Nephron progenitor cell (in vitro differentiated cells): ENCODE measurements around the gene ABTB2.

Source experiments
- DNase-seq: peaks from one replicate; pipeline ENCODE4 v3.0.0; 2021
- H3K27ac Mint-ChIP-seq: 2 replicates; pipeline ENCODE4 v1.8.0; 2021; ENCODE audit warnings: mild to moderate bottlenecking, moderate library complexity, mixed read lengths
- H3K27me3 Mint-ChIP-seq: 2 replicates; pipeline ENCODE4 v1.8.0; 2021; ENCODE audit warnings: mild to moderate bottlenecking, low read depth, mixed read lengths; ENCODE audit not compliant: poor library complexity
- H3K36me3 Mint-ChIP-seq: 2 replicates; pipeline ENCODE4 v1.8.0; 2021; ENCODE audit warnings: low read depth, mixed read lengths
- H3K4me1 Mint-ChIP-seq: 2 replicates; pipeline ENCODE4 v1.8.0; 2021; ENCODE audit warnings: mixed read lengths
- H3K4me3 Mint-ChIP-seq: 2 replicates; pipeline ENCODE4 v1.8.0; 2021; ENCODE audit warnings: mild to moderate bottlenecking, moderate library complexity, mixed read lengths
- H3K9me3 Mint-ChIP-seq: 2 replicates; pipeline ENCODE4 v1.8.0; 2021; ENCODE audit warnings: mild to moderate bottlenecking, moderate library complexity, mixed read lengths
- CTCF ChIP-seq: fragments of 200-600 bp; sonication (generic); IDR thresholded peaks from 2 replicates; pipeline ENCODE4 v1.5.0; 2021; ENCODE audit warnings: antibody characterized with exemption

The ABTB2 gene

GRCh38 chr11:34261095-34261494 is 96.7 kb downstream of the ABTB2 start:
- no peak for DNase-seq
- peaks cover 23% of the 10 kb centered on the region for H3K27me3 Mint-ChIP-seq
- H3K4me3 Mint-ChIP-seq: no peak overlapping the region
- peaks cover 70% of the 10 kb centered on the region for H3K4me1 Mint-ChIP-seq
- H3K36me3 Mint-ChIP-seq: no peaks in the 10 kb centered on the region
- no peaks in the 10 kb centered on the region for H3K9me3 Mint-ChIP-seq
- H3K27ac Mint-ChIP-seq: no peak overlapping the region
- no peak for TF ChIP-seq CTCF

- Mint-ChIP-seq H3K27me3 (peaks cover 27% of the 10 kb centered on the region), H3K36me3 (no peaks in the 10 kb centered on the region), H3K4me1 (peaks cover 76% of the 10 kb centered on the region), H3K27ac (no peak overlapping the region), H3K9me3 (no peaks in the 10 kb centered on the region), H3K4me3 (no peak overlapping the region)
- DNase-seq: no peak
- TF ChIP-seq CTCF: no peak
Measured at GRCh38 chr11:34260072-34260575, 97.7 kb downstream of the ABTB2 start.

- no peak for TF ChIP-seq CTCF
- Mint-ChIP-seq H3K4me3 (no peak overlapping the region), H3K27me3 (peaks cover 27% of the 10 kb centered on the region), H3K9me3 (no peaks in the 10 kb centered on the region), H3K4me1 (peaks cover 69% of the 10 kb centered on the region), H3K36me3 (no peaks in the 10 kb centered on the region), H3K27ac (no peak overlapping the region)
- DNase-seq: no peak
Measured at GRCh38 chr11:34259087-34259486, 98.7 kb downstream of the ABTB2 start.

- peak overlapping the region; percentile 12 for H3K4me3 Mint-ChIP-seq
- H3K27me3 Mint-ChIP-seq: peaks cover 32% of the 10 kb centered on the region
Measured at GRCh38 chr11:34256626-34257025, 101.2 kb downstream of the ABTB2 start.

GRCh38 chr11:34256150-34256549 is 101.7 kb downstream of the ABTB2 start:
- Mint-ChIP-seq H3K27me3 (peaks cover 33% of the 10 kb centered on the region), H3K9me3 (no peaks in the 10 kb centered on the region), H3K36me3 (no peaks in the 10 kb centered on the region), H3K4me3 (peak overlapping the region; percentile 12), H3K4me1 (peaks cover 75% of the 10 kb centered on the region), H3K27ac (peak overlapping the region; percentile 60)
- TF ChIP-seq CTCF: no peak
- no peak for DNase-seq

More at GRCh38 chr11:34256626-34257025, 101.2 kb downstream of the ABTB2 start:
- H3K9me3 Mint-ChIP-seq: no peaks in the 10 kb centered on the region
- no peaks in the 10 kb centered on the region for H3K36me3 Mint-ChIP-seq
- no peak for DNase-seq
- peaks cover 70% of the 10 kb centered on the region for H3K4me1 Mint-ChIP-seq
- no peak for TF ChIP-seq CTCF
- peak overlapping the region; percentile 60 for H3K27ac Mint-ChIP-seq

GRCh38 chr11:34255101-34255500 is 102.7 kb downstream of the ABTB2 start:
- DNase-seq: no peak
- TF ChIP-seq CTCF: no peak
- H3K27me3 Mint-ChIP-seq: peaks cover 31% of the 10 kb centered on the region
- H3K9me3 Mint-ChIP-seq: no peaks in the 10 kb centered on the region
- no peak overlapping the region for H3K4me3 Mint-ChIP-seq
- H3K4me1 Mint-ChIP-seq: peaks cover 76% of the 10 kb centered on the region
- no peaks in the 10 kb centered on the region for H3K36me3 Mint-ChIP-seq
- no peak overlapping the region for H3K27ac Mint-ChIP-seq
